ENCODE data around the gene SETBP1.

SETBP1 gene

DNA sequence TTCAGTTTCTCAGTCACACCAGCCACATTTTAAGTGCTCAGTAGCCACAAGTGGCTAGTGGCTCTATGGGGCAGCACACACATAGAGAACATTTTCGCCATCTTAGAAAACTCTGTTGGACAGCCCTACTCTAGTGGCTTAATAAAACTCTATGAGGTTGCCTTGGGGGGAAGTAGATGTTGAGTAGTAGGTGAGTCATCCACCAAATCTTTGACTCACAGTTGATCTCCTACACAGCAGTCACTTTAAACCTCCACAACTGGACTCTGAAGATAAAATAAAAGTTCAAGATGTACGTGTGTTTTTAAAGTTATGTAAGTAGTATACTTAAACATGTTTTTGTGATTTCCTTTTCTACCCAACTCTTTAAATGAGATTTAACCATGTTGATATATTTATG lies 379.0 kb downstream of the SETBP1 start:
- Histone ChIP-seq H3K79me2 (ENCODE audit: insufficient read depth, low read length) (no peaks in the 10 kb centered on the region), H3K9me2 (ENCODE audit: low read depth, low read length) (no peaks in the 10 kb centered on the region), H3K4me3 (ENCODE audit: low read depth, low read length, poor library complexity, severe bottlenecking) (no peak overlapping the region), H3K27ac (ENCODE audit: low read depth, low read length, poor library complexity, severe bottlenecking) (no peak overlapping the region), H3K27me3 (ENCODE audit: insufficient read depth, low read length) (no peaks in the 10 kb centered on the region), H4K20me1 (ENCODE audit: insufficient read depth, low read length) (no peaks in the 10 kb centered on the region), H3K9me3 (ENCODE audit: low read length) (no peaks in the 10 kb centered on the region), H3K9ac (ENCODE audit: low read length) (no peak overlapping the region), H3K4me1 (ENCODE audit: insufficient read depth, low read length, severe bottlenecking) (no peaks in the 10 kb centered on the region), H3F3A (ENCODE audit: insufficient read depth, low read length) (no peaks in the 10 kb centered on the region), H3K36me3 (ENCODE audit: insufficient read depth, low read length) (no peaks in the 10 kb centered on the region), H3K4me2 (ENCODE audit: low read length) (no peak overlapping the region), H2AFZ (ENCODE audit: low read length) (no peak overlapping the region)
- TF ChIP-seq, protein P1, sequence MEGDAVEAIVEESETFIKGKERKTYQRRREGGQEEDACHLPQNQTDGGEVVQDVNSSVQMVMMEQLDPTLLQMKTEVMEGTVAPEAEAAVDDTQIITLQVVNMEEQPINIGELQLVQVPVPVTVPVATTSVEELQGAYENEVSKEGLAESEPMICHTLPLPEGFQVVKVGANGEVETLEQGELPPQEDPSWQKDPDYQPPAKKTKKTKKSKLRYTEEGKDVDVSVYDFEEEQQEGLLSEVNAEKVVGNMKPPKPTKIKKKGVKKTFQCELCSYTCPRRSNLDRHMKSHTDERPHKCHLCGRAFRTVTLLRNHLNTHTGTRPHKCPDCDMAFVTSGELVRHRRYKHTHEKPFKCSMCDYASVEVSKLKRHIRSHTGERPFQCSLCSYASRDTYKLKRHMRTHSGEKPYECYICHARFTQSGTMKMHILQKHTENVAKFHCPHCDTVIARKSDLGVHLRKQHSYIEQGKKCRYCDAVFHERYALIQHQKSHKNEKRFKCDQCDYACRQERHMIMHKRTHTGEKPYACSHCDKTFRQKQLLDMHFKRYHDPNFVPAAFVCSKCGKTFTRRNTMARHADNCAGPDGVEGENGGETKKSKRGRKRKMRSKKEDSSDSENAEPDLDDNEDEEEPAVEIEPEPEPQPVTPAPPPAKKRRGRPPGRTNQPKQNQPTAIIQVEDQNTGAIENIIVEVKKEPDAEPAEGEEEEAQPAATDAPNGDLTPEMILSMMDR (IDR thresholded peaks at IDR 0.05; ENCODE audit: low read length), result no peak
- no peak for TF ChIP-seq EZH2 (IDR thresholded peaks at IDR 0.05; ENCODE audit: borderline replicate concordance, low read length)

DNA sequence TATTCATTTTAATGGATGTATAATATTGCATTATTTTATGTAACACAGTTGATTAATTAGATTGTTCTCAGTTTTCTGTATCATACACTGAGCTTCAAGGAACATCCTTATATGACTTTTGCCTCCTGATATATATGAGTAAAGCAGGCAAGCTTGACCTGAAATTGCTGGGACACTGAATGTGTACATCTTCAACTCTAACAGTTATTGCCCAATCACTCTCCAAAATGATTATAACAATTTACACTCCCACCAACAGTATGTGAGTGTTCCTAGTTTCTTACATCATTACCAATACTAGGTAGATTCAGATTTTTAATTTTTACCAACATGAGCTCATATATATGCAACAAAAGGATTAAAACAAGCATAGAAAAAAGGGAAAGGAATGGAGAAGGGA lies 379.4 kb downstream of the SETBP1 start:
- Histone ChIP-seq H3K9ac (ENCODE audit: low read length) (no peak overlapping the region), H3K27ac (ENCODE audit: low read depth, low read length, poor library complexity, severe bottlenecking) (no peak overlapping the region), H2AFZ (ENCODE audit: low read length) (no peak overlapping the region), H3K27me3 (ENCODE audit: insufficient read depth, low read length) (no peaks in the 10 kb centered on the region), H3F3A (ENCODE audit: insufficient read depth, low read length) (no peaks in the 10 kb centered on the region), H3K9me2 (ENCODE audit: low read depth, low read length) (no peaks in the 10 kb centered on the region), H3K79me2 (ENCODE audit: insufficient read depth, low read length) (no peaks in the 10 kb centered on the region), H4K20me1 (ENCODE audit: insufficient read depth, low read length) (no peaks in the 10 kb centered on the region), H3K4me2 (ENCODE audit: low read length) (no peak overlapping the region), H3K4me1 (ENCODE audit: insufficient read depth, low read length, severe bottlenecking) (no peaks in the 10 kb centered on the region), H3K4me3 (ENCODE audit: low read depth, low read length, poor library complexity, severe bottlenecking) (no peak overlapping the region), H3K36me3 (ENCODE audit: insufficient read depth, low read length) (no peaks in the 10 kb centered on the region), H3K9me3 (ENCODE audit: low read length) (no peaks in the 10 kb centered on the region)
- no peak for TF ChIP-seq EZH2 (IDR thresholded peaks at IDR 0.05; ENCODE audit: borderline replicate concordance, low read length)
- TF ChIP-seq, protein P1 (IDR thresholded peaks at IDR 0.05; ENCODE audit: low read length), result no peak

DNA sequence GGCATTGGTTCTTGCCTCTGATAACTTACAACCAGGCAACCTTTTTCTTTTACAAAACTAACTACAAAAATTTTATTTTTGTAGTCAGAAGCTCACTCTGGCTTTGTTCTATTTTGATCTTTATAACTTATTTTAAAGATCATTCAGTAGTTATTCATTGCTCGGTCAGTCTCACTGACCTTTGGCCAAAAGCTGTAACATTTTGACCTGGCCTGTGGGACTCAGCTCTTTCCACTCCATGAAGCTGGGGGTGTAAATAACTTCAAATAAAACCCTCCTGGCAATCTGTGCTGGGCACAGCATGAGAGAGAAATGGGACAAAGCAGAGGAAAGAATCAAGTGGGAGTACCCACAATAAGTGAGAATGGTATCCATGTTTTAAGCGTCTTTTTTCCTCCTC lies 380.7 kb downstream of the SETBP1 start:
- no peak overlapping the region for H3K27ac ChIP-seq (ENCODE audit: low read depth, low read length, poor library complexity, severe bottlenecking)
- no peak overlapping the region for H2AFZ ChIP-seq (ENCODE audit: low read length)
- H3K4me3 ChIP-seq (ENCODE audit: low read depth, low read length, poor library complexity, severe bottlenecking), result no peak overlapping the region
- no peaks in the 10 kb centered on the region for H3K4me1 ChIP-seq (ENCODE audit: insufficient read depth, low read length, severe bottlenecking)
- TF ChIP-seq, protein P1 (IDR thresholded peaks at IDR 0.05; ENCODE audit: low read length), result no peak
- no peak for TF ChIP-seq EZH2 (IDR thresholded peaks at IDR 0.05; ENCODE audit: borderline replicate concordance, low read length)
- H3K79me2 ChIP-seq (ENCODE audit: insufficient read depth, low read length), result no peaks in the 10 kb centered on the region
- no peaks in the 10 kb centered on the region for H3K9me2 ChIP-seq (ENCODE audit: low read depth, low read length)
- H3K27me3 ChIP-seq (ENCODE audit: insufficient read depth, low read length), result no peaks in the 10 kb centered on the region
- H3K4me2 ChIP-seq (ENCODE audit: low read length), result no peak overlapping the region
- no peaks in the 10 kb centered on the region for H3K36me3 ChIP-seq (ENCODE audit: insufficient read depth, low read length)
- H3K9me3 ChIP-seq (ENCODE audit: low read length), result no peaks in the 10 kb centered on the region
- H3F3A ChIP-seq (ENCODE audit: insufficient read depth, low read length), result no peaks in the 10 kb centered on the region
- H3K9ac ChIP-seq (ENCODE audit: low read length), result no peak overlapping the region
- H4K20me1 ChIP-seq (ENCODE audit: insufficient read depth, low read length), result no peaks in the 10 kb centered on the region
